ENCODE measurements around the gene SCART1.
"Not testable (repeated sequence)": the region's sequence is repeated elsewhere in the genome, so short reads cannot be mapped to it uniquely, and the experiment has no call there.

SCART1 gene

DNA sequence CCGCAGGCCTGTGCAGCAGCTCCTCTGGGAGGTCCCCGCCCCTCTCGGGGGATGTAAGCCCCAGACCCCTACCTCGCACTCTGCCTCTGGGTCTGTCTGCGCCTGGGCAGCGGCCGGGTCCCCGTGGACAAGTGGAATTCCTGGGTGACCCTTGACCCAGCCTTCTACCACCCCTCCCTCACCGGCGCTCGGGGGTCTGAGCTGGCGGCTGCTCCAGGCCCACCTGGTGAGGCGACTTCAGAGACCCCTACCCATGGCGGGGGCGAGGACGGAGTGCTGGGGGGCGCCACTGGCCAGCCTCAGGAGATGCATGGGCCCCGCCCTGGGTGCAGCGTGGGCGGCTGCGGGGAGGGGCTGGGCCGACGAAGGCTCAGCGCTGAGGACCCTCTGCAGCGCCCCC, 21.0 kb upstream of the SCART1 start:
- DNase-seq (ENCODE audit: low spot score): not testable (repeated sequence)

DNA sequence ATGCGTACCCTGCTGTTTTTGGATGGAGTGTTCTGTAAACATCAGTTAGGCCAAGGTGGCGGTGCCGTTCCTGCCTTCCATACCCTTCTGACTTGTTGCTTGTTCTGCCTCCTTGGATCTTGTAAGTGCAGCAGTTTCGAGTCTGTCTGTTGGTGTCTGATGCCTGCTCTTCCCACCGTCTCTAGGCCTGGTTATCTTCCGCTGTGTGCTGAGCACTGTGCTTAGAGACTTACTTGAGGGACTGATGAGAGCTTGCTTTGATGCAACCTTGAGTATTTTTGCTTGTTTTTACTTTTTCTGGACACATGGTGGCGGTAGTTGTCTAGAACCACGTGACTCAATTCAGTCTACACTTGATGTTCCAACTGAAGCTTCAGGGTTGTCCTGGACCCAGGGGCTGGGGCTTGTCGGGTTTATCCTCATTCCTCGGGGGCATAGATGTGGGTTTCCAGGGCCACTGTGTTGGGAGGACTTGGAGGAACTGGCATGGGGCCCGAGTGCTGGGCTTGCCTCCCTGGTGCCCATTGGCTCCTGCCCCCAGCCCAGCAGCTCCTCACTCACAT, 15.0 kb upstream of the SCART1 start:
- peak; percentile 27 for DNase-seq (ENCODE audit: low spot score)

DNA sequence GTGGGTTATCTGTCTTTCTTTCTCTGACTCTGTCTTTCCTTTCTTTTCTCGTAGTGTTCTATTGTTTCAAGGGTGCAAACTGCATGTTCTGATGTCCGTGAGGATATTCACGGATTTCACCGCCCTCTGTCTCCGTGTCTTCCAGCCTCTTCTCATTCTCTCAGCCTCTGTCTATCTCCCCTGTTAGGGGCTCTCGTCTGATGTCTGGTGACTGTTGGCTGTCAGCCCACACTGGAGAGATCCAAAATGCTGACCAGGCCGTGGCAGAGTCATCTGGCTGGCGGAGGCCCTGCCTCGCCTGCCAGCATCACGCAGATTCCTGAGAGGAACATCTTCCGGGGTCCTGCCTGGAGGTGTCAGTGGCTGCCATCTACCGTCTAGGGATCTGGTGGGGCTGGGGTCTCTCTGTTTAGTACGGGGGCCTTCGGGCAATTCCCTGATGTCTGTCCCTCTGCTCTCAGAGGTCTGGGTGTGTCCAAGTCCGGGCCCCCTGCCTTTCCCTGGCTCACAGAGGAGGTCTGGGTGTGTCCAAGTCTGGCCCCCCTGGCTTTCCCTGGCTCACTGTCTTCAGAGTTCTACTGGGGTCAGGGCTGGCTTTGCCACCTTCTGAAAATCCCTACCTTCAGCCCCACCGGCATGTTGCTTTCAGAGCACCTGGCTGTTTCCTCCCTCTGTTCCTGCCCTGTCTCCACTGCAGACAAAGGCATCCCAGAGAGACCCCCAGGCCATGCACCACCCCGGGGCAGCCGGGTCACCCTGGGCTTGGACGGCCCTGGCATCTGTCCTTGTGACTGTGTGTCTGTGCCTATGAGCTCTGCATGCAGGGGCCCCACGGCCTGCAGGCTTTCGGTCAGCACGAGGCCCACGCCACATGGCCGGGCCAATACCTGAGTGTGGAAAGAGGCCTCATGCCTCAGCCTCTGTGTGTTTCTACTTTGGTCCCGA, 14.0 kb upstream of the SCART1 start:
- DNase-seq (ENCODE audit: low spot score): no peak

DNA sequence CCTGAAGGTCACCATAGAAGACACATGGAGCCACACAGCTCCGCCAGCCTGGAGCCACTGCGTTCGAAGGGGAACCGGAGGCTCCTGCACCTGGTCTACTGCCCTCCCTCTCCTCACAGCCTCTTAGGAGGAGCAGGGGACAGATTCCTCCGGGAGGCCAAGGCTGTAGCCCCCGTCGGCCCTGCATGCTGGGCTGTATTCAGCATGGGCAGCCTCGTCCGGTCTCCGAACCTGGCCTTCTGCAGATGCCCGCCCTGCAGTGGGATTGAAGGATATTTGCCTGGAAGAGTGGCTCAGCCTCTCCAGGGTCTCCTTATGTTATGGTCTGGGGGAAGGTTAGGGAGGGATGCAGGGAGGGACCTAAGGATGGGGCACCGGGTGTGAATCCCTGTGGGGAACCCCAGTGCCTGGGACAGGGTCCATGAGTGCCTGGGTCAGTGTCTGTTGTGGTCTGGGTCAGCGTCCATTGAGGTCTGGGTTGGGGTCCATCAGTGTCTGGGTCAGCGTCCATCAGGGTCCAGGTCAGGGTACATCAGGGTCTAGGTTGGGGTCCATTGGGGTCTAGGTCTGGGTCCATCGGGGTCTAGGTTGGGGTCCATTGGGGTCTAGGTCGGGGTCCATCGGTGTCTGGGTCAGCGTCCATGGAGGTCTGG, 13.0 kb upstream of the SCART1 start:
- no peak for DNase-seq (ENCODE audit: low spot score)

DNA sequence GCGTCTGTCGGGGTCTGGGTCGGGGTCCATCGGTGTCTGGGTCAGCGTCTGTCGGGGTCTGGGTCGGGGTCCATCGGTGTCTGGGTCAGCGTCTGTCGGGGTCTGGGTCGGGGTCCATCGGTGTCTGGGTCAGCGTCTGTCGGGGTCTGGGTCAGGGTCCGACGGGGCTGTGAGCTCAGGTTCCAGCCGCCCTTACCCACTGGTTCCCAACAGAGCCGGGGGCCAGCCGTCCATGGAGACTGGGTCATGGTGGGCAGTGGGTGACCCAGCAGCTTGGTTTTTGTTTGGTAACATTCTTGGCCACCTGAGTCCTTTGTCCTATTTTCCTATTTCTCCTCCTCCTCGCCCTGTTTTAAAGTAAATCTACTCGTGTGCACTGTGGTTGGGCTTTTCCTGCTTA, 12.4 kb upstream of the SCART1 start:
- not testable (repeated sequence) for DNase-seq (ENCODE audit: low spot score)

DNA sequence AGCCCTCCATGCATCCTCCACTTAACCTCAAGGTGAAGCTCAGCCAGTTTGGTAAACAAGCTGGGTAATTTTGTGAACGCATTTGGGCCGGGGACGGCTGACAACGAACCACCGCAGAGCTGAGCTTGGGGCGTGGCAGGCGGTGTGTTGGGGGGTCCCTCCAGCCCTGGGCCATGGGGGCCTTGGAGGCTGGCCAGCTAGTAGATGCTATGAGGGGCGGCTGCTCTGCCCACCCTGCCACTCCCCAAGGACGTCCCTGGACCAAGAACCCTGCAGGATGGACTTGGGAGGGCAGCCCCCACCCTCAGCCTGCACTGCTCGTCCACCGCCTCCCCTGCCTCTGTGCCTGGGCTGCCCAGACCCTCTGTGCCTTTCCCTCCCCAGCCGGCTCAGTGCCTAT, 12.0 kb upstream of the SCART1 start:
- no peak for DNase-seq (ENCODE audit: low spot score)

DNA sequence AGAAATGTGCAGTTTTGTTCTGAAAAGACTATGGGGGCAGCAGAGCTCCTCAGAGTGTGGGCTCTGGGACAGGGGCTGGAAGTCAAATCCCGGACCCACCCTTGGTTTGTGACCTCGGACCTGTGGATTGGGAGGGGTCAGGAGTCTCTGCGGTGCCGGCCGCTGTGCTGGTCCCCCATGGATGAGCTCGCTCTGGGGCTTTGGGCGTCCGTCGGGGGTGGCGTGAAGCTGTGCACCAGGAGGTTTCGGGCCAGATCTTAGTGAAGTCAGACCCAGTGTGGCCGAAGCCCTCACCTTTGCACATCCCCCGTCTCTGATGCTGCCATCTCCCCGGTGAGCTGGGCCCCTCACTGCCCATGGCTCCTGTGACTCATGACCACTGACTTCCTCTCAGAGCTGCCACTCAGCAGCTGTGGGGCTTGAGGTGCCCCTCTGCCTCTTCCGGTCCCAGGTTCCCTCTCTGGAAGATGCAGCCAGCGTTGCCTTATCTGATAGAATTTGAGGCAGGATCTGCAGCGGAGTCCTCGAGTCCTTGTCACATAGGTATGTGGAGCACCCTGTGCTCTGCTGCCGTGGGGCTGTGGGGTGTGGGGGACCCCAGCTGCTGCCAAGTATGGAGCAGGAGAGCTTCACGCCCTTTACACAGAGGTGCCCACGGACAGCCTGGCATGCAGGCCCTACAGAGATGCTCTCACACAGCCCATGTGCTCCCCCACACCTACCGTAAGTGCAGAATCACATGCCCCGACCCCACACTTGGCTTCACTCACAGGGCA, 11.4 kb upstream of the SCART1 start:
- DNase-seq (ENCODE audit: low spot score): no peak

DNA sequence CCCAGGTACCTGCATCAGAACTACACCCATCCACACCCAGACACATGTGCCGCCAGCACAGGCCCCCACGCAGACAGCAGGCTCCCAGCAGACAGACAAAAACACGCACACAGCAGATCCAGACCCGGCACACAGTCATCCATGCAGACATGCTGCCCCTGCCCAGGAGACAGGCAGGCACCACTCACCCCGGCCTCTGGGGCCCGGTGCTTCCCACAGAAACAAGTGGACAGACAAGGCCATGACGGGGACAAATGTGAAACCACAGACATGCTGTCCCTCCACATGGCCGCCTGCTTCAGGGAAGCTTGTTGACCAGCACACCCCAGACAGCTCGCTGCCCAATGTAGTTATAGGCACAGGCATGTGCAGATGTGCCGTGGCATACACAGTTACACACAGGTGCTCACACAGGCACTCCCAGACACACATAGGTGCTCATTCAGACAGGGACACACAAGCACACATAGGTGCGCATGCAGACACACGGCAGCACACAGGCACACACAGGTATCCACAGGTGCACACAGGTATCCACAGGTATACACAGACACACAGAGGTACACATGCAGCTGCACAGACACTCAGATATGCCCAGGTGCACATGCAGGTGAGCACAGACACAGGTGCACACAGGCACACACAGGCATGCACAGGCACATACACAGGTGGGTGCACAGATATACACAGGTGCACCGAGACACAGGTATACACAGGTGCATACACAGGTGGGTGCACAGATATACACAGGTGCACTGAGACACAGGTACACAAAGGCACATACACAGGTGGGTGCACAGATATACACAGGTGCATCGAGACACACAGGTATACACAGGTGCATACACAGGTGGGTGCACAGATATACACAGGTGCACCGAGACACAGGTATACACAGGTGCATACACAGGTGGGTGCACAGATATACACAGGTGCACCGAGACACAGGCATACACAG, 10.5 kb upstream of the SCART1 start:
- no peak for DNase-seq (ENCODE audit: low spot score)

DNA sequence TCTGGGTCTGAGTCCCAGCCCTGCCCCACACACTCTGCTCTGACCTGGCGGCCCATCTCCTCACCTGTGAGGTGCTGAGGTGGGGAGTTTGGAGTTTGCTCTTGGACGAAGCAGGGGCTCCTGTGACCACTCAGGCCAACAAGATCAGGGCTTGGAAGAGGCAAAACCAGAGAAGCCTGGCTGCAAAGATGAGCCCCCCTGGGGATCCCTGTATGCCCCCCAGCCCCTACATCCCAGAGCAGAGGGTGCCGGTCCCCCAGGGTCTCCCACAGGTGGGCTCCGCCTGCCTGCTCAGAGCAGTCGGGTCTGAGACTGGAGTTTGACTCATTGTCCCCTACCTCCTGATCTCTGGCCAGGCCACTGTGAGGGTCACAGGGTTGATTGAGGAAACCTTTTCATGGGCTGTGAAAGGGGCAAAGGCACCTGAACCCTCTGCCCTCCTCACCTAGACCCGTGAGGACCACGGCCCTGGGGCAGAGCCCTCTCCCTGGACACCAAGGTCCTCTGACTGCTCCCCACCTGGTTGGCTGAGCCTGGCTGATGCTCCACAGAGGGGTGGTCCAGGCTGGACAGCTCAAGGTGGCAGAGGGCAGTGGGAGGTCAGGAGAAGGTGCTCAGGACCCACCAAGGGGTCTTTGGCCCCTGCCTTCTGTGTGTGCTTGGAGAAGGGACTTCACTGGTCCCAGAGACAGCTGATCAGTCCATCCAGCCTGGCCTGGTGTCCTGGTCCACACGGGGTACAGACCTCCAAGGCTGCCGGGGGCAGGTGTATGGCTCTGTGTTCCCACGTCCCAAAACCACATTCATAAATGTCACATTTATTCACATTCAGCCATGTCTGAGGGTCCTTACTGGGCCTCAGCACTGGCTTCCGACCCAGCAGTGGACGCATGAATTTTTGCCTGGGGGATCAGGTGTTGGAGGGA, 9.1 kb upstream of the SCART1 start:
- no peak for DNase-seq (ENCODE audit: low spot score)

DNA sequence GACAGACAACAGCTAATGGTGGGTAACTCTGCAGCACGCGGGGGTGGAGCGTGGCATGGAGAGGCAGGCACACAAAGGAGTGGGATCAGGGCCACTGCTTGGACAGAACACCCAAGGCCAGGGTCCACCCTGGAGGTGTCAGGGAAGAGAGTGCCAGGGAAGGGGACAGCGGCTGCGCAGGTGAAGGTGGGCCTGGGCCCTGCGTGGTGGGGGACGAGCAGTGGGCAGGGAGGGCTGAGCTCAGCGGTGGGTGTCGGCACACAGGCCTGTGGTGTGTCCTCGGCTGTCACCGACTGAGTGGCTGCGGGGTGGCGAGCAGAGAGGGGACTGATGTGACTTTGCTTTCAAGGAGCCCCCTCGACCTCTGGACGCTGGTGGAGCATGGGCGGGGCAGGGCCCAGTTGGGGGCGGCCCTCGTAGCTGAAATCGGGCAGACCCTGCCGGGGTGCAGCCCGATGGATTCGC, 8.4 kb upstream of the SCART1 start:
- no peak for DNase-seq (ENCODE audit: low spot score)

DNA sequence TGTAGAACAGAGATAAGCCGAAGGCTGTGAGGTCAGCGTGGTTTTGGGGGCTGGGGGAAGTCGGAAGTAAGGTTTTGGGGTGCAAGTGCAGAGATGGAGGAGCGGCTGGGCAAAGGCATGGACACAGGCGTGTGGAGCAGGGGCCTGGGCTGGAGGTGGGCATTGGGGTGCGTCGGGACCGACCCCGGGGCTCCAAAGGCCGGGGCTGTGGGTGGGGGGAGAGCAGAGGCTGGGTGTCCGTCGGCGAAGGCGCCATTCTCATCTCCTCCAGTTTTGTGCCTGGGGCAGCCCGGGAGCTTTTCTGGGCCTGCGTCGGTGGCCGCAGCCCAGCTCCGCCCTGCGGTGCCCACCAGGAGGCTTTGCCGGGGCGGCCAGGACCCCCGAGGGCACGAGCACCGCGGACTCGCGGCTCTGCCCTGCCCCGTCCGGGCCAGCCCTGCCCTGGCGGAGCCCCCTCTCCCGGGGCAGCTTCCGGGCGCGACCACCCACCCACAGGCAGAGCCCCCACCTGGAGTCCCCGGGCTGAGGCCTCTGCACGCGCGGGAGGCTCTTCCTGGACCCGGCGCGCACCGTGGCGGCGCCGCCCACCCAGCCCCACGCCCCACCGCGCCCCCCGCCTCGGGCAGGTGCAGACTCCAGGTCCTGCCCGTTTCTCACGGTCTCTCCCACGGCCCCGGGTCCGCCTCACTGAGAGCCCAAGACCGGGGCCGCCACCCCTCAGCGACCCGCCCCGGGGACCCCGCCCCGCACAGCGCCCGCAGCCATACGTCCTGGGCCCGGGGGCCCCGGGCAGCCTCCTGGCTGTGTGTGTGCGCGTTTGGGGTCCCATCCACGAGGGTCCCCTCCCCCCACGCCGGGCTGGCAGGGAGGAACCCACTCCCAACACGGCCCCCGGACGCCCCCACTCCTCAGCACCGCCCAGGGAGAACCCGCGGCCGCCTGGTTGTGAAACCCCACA, 7.7 kb upstream of the SCART1 start:
- DNase-seq (ENCODE audit: low spot score): no peak

DNA sequence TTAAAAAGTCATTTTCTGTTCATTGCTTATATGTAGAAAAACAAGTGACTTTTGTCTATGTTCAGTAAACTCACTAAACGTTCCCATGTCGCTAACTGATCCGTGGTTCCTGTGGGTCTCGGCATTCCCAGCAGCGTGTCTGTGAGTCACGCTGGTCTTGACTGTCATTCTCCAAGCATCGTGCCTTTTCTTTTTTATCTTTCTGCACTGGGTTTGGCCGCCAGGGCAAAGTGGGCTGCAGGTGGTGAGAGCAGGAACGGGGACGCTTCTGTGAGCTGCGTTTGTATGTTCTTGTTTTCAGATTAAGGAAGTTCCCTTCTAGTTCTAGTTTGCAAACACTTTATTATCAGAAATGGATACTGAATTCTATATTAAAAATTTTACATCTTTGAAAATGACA, 6.8 kb upstream of the SCART1 start:
- no peak for DNase-seq (ENCODE audit: low spot score)

DNA sequence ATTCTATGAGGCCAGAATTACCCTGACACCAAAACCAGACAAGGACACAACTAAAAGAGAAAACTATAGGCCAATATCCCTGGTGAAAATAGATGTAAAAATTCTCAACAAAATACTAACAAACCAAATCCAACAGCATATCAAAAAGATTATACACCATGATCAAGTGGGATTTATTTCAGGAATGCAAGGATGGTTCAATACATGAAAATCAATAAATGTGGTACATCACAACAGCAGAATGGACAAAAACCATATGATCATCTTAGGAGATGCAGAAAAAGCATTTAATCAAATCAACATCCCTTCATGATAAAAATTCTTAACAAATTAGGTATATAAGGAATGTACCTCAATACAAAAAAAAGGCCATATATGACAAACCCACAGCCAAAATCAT, 5.6 kb upstream of the SCART1 start:
- no peak for DNase-seq (ENCODE audit: low spot score)

DNA sequence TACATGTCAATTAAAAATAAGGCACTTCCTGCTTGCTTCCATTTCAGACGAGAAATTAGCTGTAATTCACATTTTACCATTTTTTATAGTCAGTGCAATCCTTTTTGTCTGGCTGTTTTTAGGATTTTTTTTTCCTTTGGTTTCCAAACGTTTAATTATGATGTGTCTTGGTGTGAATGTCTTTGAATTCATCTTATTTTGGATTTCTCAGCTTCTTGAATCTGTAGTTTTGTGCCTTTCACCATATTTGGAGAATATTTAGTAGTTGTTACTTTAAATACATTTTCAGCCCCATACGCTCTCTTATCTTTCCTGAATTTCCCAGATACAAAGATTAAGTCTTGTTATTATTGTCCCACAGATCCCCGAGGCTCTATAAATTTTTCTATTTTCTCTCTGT, 2.4 kb upstream of the SCART1 start:
- no peak for DNase-seq (ENCODE audit: low spot score)

DNA sequence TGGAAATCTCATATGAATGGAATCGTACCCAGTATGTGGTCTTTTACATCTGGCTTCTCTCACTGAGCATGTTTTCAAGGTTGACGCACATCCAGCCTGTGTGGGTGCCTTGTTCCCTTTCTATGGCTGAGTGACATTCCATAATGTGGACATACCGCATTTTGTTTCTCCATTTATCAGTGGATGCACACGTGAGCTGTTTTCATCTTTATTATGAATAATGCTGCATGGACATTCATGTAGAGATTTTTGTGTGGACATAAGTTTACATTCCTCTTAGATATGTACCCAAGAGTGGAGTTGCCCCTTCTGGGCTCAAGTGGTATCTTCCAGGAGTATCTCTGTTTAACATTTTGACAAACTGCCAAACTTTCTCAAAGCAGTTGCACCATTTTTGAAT, 1.3 kb upstream of the SCART1 start:
- DNase-seq (ENCODE audit: low spot score): no peak

DNA sequence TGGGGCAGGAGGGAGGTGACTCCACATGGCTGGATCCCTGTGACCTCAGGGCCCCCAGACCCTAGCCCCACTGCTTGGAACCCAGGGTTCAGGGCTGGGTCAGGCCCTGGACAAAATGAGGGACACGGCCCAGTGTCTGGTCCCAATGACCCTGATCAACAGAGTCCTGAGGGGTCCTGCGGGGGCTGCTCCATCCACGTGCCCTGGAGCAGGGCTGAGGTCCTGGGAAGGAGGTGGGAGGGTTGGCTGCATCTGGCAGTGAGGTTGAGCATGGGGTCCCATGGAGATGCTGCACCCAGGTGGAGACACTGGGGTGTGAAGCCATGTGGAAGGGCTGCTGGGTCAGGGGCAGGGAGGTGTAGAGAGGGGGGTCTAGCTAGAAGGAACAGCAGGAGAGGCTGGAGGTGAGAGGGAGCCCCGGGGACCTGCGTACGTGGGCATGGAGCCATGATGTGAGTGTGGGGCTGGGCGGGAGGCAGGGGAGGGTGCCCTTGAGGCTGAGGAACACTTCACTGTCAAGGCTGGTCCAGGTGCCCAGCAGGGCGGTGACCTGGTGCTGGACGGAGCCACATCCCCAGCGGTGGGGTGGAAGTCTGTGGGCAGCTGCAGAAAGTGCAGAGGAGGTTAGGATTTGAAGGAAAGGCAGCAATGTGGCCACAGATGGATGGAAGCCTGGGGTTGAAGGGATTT, 604 bp downstream of the SCART1 start:
- DNase-seq (ENCODE audit: low spot score): no peak

DNA sequence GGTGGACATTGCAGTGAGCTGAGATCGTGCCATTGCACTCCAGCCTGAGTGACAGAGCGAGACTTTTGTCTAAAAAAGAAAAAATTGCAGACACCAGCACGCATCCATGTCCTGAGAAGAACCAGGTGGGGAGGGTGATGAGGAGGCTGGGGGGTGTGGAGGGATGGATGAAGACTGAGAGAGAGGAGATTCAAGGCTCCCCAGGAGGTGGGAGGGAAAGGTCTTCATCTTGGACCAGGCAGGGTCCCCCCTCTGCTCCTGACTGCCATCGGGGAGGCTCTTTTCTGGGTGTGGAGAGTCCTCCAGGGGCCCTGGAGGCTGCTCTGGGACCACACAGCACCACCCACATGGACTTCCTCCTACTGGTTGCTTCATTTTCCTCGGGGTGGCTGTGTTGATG, 1.5 kb downstream of the SCART1 start:
- no peak for DNase-seq (ENCODE audit: low spot score)

DNA sequence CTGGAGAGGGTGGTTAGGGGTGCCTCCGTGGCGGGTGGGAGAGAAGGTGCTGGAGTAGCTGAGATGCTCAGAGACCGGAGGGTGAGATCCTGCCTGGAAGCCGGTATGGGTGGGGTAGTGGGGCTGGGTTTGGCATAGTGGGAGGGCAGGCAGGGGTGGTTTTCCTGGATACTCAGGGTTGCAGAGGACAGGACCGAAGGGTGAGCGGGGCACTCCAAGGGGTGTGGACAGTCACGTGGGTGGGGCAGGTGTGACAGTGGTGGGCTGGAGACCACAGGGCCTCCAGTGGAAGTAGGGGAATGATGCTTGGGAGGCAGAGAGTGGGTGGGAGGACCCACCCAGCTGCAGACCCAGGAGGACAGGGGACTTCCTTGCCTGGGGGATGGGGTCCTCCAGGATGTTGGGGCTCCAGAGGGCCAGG, 1.9 kb downstream of the SCART1 start:
- DNase-seq (ENCODE audit: low spot score): no peak
